GM18909 (cell line): ENCODE measurements around the gene CCDC188.

ENCODE experiments used
- ATAC-seq: cut with Tn5 transposase; IDR thresholded peaks from one replicate; pipeline ENCODE4 v1.9.1; 2021; ENCODE audit warnings: mild to moderate bottlenecking; ENCODE audit not compliant: unreplicated experiment, poor library complexity

CCDC188 gene

DNA sequence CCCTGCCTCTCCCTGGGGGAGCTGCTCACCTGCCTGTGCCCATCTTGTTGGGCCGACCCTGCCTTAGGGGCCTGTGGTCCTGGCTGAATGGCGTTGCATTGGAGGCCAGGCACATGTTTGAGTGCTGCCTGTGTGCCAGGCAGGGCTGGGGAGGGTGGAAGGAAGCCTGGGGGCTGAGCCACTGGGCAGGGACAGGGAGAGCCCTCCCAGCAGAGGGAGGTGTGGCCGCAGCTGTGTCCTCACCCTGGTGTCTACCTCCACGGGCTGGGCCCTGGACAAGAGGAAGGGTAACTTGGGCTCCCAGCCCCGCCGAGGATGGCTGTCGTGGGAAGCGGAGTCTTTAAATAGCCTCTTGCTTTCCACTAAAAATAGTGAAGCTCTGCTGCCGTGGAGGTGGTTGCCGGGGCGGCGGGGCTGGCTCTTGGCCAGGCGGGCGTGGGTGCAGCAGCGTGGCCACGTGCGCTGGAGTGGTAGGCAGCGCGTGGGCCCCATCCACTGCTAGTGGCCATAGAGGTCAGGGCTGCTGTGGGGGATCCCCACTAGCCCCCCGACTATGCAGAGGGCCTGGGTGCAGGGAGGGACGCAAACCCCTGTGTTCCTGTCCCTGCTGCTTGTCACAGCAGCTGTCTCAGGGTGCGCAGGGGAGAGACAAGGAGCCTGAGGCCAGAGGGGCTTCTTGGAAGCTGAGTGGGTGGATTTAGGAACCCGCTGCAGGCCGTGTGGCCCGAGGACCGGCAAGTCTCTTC lies 13.0 kb downstream of the CCDC188 start:
- no peak for ATAC-seq

DNA sequence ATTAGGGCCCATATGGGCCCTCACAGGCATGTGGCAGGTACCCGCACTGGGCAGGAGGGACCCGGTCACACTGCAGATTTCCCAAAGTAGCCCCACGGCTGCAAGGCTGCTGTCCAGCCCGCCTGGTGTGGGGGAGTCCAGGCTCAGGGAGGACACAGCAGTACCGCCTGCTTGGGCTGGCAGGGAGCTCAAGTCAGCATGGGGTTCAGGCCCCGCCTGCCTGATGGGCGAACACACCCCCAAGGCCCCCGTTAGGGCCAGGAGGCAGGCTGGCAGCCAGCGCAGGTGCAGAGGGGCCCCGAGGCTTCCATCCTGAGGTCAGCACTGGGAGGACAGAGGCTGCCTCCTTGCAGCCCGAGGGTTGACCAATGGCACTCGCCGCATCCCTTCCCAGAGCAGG lies 13.7 kb downstream of the CCDC188 start:
- ATAC-seq, result no peak

DNA sequence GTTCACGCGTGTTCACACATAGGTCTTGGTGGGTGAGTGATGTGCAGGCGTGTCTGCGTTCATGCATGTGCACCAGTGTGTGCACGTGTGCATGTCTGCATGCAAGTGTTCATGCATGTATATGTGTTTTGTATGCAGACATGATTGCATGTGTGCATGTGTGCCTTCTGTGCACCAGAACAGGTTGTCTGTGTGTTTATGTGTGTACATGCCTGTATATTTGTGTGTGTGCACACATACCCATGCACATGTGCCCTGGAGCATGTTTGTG lies 14.3 kb downstream of the CCDC188 start:
- no peak for ATAC-seq

DNA sequence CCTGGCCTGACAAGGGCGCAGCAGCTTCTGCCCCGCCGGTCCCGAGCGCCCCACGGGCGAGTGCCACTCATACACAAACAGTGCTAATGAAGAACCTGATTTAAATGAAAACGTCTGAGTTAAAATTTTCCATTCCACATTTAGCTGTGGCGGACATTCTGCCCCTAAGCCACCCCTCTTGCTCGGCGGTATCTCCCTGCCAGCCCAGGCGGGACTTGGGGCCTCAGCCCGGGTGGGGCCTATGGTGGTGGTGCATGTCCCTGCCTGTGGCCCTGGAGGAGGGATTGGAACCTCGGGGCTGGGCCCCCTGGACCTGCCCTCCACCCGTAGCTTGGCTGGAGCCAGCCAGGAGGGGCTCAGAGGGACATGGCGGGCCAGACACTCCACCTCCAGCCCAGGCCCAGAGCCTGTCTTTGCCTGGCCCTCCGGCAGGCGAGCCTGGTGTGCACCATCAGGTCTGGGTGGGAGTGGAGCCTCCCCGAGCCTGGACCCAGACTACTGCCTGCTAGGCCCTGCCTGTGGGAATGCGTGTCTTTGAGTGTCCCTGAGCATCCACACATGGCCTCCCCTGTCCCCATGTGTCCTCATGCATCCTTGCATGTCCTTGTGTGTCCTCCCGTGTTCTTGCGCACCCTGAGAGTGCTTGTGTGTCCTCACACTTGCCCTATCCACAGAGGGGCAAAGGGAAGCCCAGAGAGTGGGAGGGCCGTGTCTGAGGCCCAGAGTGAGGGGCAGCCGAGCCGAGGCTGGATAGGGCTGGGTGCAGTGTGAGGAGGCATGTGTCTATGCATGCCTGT lies 14.9 kb downstream of the CCDC188 start:
- ATAC-seq, result no peak

DNA sequence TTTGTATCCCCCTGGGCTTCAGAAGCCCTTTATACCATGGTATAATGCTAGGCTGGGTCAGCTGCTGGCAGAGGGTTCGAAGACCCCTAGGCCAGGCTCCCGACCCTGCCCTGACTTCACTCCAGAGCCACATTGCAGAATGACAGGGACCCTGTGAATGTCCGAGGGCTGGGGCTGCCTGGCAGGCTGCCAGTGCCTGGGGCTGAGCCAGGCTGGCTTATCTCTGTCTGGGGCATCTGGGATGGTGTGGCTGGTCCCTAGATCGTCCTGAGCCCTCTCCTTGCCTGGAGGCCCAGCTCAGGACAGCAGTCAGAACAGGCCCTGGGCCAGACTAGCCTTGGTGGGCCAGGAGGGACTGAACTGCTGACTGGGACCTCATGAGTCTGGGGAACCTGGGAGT lies 15.6 kb downstream of the CCDC188 start:
- no peak for ATAC-seq

DNA sequence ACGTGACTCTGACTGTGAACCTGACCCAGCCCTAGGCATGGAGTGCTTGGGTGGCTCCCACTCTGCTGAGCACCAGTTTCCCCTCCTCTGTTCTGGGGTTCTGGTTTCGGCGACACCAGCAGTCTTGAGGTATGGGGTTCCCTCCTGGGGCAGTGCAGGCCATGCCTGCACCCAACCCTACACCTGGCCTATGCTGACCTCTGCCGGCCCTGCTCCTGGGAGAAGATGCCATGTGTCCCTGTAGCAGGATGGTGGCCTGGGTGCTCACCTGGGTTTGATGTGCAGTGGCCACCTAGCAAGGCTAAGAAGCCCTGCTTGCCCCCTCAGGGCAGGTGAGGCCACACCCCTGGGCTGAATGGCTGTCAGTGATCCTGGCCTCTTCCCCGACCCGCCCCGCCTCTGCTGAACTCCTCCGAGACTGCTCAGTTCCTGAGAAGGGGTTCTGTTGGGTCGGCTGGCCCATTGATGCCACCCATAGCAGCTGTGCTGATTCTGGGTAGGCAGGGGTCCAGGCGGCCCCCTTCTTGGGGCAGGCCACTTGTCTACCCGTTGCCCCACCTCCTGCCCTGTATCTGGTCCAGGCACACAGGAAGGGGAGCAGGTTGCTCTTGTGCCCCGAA lies 16.8 kb downstream of the CCDC188 start:
- ATAC-seq, result no peak

DNA sequence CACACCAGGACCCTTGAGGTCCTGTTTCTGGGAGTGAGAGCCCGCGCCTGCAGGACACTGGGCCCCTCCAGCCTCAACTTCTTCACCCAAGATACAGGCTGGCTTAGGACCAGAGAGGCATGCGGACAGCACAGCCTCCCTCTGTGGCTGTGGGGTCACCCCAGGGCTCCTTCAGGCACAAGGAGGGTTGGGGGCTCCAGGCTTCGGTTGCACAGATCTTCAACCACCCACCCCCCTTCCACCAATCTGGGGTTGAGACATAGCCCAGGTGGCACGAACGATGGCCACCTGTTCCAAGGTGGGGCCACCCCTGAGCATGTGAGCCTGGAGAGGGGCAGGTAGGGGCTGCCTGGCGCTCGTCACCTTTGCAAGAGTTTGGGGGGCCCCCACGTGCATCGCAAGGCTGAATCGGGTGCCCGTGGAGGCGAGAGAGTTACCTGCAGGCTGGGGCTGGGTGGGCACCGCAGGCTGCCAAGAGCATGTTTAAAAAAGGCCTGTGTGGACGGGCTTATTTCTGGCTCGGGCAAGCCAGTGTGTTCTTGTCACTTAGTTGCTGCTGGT lies 18.1 kb downstream of the CCDC188 start:
- no peak for ATAC-seq

DNA sequence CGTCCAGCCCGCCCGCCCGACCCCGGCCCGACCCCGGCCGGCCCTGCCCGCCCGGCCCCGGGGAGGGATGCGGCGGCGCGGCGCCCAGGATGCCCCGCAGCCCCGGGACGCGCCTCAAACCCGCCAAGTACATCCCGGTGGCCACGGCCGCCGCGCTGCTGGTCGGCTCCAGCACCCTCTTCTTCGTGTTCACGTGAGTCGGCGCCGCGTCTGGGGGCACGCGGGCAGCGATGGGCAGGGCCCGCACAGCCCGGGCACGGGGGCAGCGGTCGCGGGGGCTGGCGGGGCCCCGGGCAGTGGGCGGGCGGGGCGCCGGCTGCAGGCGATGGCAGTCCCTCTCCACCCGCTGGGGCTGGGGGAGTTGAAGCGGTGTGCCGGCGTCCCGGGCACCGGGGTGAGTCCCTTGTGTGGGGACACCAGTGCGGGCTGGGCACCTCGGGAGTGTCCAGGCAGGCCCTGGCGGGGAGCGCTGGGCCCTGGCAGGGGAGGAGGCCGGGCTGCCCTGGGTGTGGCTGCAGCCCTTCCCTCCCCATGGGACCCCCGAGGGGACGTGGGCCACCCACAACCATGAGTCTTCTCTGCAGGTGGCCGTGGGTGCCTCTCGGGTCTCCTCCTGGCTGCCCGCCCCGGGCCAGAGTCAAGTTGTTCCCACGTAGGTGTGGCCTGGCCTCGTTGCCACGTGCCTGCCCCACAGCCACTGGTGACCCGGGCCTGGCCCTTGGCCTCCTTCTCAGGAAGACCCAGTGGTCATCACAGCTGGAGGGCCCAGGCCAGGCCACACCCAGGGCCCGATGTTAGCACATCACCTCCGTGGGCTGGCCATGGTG lies 18.8 kb downstream of the CCDC188 start:
- peak; percentile 20 for ATAC-seq

DNA sequence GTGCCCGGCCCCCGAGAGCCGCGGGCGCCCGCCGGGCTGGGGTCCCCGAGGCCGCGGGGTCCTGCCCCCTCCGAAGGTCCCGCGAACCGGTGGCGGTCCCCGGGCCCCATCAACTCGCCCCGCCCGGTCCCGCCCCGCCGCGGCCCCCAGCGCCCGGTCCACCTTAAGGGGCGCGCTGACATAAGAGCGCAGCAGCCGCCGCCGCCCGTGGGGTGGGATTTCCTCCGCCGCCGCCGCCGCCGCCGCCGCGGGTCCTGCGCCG lies 19.3 kb downstream of the CCDC188 start, which contains the start of gene ZDHHC8:
ZDHHC8 (plus strand) TSS at position 208 of the 262 bp plus-strand sequence. CDS start 144 bp downstream, outside the sequence.
- ATAC-seq, result peak; percentile 35

DNA sequence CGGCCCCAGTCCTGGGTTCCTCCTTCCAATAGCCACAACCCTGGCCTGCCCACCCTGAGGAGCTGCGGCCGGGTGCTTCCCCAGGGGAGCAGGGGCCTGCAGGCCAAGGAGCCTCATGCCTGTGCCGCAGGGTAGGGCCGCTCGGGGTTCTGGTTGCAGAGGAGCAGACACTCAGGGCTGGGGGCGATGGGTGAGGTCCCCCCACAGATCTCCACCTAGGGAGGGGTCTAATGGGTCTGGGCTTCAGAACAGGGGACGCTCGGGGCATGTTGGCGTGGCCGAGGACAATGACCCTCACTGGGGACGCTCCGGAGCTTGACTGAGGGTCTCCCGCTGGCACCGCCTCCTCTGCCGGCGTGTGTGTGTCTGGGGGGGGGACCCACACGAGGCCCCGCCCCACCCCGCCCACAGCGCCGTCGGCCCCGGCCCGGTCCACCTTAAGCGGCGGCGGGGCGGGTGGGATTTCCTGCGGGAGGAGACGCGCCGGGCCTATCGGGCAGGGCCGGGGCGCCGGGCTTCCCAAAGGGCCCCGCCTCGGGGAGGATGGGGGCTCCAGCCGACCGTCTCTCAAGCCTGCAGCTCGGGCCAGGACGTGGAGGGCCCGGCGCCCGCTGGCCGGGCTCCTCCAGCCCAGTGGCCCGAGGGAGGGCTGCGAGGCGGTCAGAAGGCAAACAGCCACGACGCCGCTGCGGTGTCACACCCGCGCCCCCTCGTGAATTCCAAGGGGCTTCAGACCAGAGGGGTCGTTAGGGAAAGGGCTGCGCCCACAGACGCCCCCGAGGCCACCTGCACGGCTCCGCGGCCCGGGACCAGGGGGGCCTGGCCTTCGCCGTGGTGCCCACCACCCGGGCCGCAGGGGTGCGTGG lies 19.9 kb downstream of the CCDC188 start:
- peak; percentile 50 for ATAC-seq

DNA sequence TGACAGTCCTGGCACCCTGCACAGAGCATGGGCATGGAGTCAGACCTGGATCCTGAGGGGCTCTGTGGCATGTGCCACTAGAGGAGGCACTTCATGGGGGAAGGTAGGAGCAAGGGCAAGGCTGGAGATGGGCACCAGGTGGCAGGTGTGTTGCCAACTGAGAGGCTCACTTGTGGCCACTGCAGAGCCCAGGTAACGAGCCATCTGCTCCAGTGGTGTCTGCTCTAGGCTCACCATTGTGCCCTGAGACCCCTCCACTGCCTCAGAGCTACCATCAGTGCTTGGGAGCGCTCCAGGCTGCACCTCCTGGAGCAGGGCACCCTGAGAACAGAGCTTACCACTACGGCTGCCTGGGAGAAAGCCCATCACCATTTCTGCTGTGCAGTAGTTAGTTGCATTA lies 20.5 kb downstream of the CCDC188 start:
- no peak for ATAC-seq

DNA sequence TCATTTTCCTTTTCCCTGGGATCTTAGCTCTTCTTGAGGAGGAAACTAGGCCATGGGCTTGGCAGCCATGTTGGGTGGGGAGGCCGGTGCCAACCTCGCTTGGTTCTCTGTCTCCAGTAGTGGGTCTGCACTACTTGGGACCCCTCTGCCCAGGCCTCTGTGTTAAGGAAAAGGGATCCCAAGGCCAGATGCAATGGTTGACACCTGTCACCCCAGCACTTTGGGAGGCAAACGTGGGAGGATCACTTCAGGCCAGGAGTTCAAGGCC lies 21.2 kb downstream of the CCDC188 start:
- ATAC-seq, result no peak

DNA sequence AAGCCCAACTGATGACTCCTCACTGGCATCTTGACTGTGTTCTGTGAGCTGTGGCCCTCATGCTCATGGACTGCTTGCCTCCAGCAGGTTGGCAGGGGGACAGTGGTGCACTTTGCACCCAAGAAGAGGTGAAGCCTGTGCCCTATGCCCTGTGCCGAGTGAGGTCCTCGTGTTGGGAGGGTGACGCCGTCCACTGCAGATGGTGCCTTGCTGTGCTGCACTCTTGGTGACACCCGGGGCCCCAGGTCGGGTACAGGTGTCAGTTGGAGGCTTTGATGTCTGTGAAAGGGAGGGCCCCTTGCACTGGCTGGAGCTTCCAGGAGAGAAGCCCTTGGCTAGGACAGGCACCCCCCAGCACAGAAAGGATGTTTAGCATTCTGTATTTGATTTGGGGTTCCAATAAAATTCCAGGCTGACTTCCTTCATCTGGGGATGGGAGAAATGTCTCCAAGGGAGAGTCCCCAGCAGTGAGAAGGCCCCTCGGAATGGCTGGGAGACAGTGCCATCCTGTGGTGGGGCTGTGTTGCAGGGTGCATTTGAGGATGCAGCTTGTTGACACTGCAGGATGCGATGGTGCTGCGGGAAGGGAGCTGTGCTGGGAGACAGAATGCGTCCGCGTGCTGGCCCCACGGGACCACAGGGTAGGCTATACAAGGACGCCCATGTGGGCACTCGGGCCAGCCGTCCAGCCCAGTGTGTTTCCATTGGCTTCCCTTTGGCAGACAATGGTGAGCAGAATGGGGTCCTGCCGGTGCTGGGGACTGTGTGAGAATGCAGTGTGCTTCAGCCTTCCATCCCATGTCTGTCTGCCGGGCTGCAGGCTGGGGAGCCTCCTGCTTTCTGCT lies 21.7 kb downstream of the CCDC188 start:
- no peak for ATAC-seq

DNA sequence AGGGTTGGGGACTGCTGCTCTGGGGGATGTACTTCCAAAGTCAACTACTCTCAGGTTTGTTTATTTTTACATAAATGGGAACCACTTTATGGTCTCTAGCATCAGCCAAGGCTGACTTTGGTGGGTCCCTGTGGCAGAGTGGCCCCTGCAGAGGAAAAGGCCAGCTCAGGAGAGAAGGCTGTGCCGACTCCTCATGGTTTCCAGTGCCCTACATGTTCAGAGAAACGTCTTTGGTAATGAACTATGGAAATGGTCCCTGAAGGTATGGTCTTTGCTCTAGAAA lies 22.3 kb downstream of the CCDC188 start:
- ATAC-seq, result no peak

DNA sequence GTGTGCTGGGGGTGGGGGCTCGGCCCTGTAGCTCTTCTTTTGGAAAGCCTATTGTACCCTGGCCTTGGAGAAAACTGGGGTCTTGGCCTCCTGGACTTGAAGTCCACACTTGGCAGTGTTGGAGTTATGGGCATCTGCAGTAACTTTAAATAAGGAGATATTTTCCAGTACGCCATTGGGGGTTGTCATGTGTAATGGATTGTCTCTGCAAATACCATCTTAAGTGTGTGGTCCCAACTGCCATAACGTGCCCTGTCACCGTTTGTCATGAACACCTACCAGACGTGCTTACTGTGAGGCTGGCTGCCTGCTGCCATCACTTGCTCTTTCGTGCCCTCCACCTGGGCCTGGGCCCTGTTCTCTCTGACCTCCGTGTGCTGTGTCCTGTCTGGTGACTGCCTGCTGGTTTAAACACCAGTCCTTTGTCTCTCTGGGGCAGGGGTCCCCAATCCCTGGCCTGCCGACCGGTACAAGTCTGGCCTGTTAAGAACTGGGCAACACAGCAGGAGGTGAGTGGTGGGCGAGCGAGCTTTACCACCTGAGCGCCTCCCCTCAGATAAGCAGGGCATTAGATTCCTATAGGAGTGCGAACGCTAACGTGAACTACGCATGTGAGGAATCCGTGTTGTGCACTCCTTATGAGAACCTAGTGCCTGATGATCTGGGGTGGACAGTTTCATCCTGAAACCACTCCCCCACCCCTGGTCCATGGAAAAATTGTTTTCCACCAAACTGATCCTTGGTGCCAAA lies 22.8 kb downstream of the CCDC188 start:
- no peak for ATAC-seq

DNA sequence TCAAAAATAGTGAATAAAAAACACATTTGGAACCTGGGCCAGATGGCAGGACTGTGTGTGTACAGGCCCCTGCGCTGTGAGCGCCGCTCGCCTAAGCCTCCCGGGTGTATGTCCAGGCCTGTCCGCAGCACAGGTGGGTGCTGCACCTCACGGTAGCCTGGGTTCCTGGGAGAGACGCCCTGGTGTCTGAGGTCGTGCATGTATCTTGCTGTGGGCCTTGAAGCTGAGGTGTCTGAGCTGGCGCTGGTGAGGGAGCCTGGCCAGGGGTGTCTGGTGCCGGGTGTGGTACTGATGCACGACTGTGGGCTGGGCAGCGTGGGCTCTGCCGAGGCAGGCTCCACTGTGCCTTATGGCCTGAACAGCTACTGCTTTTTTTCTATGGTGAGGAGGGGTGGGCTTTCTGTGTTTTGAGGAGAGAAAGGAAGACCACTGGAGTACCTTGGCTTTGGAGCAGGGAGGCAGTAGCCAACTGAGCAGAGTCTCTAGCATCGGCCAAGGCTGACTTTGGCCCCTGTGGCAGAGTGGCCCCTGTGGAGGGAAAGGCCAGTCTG lies 23.5 kb downstream of the CCDC188 start:
- ATAC-seq, result no peak

DNA sequence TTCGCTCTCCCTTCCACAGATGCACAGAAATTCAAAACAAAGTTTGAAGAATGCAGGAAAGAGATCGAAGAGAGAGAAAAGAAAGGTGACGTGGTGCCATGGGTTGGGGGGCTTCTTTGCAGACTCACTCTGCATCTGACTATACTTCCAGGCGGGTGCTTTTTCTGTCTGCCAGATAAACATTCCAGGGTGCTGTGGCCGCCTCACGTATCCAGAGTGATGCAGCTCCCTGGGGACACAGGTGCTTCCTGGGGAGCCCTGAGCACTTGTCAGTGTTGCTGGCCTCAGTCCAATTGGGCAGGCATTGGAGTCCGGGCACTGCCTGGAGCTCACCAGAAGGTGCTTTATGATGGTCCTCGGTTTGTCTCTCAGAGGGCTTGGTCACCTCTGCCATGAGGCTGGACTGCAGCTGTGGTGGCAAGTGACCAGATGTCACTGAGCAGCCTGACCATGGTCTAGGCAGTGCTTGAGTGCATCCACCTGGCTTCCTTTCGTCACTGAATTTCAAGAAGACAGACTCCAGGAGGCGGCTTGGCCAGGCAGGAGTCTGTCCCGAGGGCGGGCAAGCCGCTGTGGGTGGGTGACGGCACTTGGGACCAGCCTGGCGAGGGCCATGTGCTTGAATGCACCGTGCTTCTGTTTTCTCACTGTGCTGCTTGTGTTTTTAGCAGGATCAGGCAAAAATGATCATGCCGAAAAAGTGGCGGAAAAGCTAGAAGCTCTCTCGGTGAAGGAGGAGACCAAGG lies 24.4 kb downstream of the CCDC188 start:
- ATAC-seq, result no peak
